LoVo (cell line): ENCODE results near the gene PERM1.
A peak's percentile ranks its signal among the peaks of the same experiment; 100 is the strongest.
"Not testable (repeated sequence)": the region's sequence is repeated elsewhere in the genome, so short reads cannot be mapped to it uniquely, and the experiment has no call there.

Experiments
- DNase-seq: peaks from one replicate; pipeline ENCODE4 v3.0.0-alpha.2; 2016; ENCODE audit warnings: low spot score

Gene PERM1

DNA sequence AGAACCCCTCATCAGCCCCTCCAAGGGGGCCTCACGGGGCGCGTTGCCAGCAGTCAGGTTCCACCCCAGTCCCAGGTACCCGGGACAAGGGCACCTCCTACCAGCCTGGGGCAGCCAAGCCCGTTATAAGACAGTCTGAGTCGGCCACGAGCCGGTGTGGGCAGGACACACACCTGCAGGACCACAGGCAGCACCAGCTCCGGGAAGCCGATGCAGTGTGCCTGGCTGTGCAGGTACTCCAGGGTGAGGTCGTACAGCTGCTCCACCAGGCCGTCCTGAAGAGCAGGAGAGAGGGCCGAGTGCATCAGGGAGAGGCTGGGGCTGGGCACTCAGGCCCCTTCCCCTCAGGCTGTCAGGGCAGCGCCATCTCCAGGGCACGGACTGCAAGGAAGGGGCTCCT, 33.9 kb downstream of the PERM1 start:
- no peak for DNase-seq

GRCh38 chr1:946811-947210, 35.1 kb downstream of the PERM1 start:
- DNase-seq, result not testable (repeated sequence)

GRCh38 chr1:945688-946556, 36.0 kb downstream of the PERM1 start:
- no peak for DNase-seq

DNA sequence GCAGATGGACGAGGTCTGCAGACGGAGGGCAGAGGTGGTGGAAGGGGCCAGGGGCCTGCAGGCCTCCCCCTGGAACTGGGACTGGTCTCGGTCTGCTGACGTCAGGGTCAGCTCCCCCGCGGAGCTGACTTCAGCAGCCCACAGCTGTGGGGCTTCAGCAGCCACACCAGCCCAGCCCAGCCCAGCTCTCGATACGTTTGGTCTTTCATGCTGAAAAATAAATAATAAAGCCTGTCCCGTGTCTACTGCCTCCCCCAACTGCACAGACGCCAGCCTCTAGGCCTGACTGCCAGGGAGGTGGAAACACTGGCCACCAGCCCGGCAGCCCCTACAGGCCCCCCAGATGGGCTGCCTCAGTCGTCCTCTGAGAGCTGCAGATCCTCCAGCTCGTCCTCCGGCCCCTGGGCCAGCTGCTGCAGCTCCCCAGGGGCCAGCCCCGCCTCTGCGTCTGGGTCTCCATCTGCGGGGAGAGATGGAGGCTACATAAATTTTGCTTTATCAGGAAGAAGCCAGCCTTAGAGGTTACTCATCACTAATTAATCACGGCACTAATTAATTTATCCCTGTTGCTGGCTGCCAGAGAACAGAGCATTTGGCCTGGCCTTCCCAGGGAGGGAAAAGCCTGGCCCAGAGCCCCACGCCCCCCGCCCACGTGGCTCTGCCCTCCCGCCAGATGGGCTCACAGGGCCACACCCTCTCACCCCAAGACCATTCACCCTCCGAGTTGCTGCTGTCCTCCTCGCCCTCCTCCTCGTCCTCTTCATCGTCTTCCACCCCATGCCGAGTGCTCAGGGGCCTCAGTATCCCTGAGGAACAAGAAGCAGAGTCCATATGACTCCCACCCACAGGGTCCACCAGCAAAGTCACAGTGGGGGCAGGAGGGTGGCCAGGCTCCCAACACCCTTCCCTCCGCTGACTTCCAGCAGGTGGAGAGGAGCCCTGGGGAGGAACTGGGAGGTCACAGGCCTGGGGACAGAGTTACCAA, 37.3 kb downstream of the PERM1 start:
- no peak for DNase-seq

GRCh38 chr1:943545-944340, 38.1 kb downstream of the PERM1 start:
- no peak for DNase-seq

- DNase-seq, result no peak
Observed at GRCh38 chr1:942864-943533, 38.9 kb downstream of the PERM1 start.

DNA sequence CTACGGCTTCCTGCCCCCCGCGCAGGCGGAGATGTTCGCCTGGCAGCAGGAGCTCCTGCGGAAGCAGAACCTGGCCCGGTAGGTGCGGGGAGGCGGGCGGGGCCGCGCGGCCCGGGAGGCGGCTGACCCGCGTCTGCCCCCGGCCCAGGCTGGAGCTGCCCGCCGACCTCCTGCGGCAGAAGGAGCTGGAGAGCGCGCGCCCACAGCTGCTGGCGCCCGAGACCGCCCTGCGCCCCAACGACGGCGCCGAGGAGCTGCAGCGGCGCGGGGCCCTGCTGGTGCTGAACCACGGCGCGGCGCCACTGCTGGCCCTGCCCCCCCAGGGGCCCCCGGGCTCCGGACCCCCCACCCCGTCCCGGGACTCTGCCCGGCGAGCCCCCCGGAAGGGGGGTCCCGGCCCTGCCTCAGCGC, 39.5 kb downstream of the PERM1 start:
- DNase-seq, result no peak

- DNase-seq, result peak; percentile 44
Observed at GRCh38 chr1:941588-942383, 40.1 kb downstream of the PERM1 start.

DNA sequence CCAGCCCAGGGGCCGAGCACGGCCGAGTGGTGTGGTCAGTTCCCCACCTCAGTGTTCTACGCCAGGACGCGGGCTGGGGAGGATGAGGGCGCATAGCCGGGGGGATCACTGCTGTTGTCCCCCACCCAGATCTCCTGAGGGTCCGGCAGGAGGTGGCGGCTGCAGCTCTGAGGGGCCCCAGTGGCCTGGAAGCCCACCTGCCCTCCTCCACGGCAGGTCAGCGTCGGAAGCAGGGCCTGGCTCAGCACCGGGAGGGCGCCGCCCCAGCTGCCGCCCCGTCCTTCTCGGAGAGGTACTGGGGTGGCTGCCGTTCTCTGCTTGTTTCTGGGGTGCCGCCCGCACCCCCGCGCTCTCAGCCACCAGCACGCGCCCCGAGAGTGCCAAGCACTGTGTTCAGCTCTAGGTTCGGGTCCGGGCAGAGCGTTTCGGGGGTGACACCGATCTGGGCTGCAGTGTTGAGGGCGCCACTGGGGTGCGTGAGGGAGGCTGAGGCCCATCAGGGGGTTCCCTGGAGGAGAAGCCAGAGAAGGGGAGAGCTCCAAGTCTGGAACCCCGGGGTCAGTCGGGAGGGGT, 40.8 kb downstream of the PERM1 start:
- DNase-seq, result no peak

- DNase-seq, result peak; percentile 62
Observed at GRCh38 chr1:940107-941014, 41.5 kb downstream of the PERM1 start.

DNA sequence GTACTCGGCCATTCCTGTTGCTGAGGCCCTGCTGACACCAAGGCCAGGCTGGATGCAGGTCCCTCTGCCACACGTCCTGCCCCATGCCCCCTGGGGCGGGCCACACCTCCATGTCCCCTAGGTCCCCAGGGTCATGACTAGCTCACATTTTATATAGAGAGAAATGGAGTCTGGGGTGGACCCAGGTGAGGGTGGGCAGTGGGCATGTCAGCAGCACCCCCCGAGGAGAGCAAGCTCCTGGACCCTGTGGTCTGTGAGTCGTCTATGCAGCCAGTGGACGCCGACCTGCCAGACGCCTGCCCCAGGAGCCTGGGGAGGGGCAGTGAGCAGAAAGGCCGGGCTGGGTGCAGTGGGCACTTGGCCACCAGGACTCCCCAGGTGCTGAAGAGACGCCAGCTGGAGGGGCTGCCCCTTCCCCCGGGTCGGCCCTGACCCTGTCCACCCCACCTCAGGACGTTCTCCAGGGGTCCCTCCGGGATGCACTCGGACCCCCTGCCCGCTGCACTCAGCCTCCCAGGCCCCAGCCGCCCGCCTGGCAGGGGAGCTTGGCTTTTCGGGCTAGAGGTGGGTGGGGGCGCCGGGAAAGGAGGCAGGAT, 42.3 kb downstream of the PERM1 start:
- DNase-seq, result no peak

DNA sequence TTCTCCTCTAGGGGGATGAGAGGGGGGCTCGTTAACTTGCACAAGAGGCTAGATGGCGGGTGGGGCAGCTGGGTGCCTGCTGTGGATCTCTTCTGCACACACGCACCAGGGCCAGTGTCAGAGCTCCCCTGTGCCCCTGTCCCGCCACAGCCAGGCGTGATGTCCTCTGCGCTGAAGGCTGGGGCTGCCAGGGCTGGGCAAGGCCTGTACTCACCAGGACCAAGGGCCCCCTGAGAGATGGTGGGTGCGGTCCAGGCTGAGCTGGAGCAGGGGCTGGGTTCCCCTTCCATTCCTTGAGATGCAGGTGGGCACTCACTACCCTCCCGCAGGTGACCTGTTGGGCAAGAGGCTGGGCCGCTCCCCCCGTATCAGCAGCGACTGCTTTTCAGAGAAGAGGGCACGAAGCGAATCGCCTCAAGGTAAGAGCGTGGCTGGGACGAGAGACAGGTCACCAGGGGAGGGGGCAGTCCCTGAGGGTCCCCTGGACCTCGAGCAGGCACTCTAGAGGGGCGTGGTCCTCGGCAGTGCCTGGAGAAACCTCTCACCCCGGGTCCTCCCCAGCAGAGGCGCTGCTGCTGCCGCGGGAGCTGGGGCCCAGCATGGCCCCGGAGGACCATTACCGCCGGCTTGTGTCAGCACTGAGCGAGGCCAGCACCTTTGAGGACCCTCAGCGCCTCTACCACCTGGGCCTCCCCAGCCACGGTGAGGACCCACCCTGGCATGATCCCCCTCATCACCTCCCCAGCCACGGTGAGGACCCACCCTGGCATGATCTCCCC, 43.0 kb downstream of the PERM1 start:
- no peak for DNase-seq

DNA sequence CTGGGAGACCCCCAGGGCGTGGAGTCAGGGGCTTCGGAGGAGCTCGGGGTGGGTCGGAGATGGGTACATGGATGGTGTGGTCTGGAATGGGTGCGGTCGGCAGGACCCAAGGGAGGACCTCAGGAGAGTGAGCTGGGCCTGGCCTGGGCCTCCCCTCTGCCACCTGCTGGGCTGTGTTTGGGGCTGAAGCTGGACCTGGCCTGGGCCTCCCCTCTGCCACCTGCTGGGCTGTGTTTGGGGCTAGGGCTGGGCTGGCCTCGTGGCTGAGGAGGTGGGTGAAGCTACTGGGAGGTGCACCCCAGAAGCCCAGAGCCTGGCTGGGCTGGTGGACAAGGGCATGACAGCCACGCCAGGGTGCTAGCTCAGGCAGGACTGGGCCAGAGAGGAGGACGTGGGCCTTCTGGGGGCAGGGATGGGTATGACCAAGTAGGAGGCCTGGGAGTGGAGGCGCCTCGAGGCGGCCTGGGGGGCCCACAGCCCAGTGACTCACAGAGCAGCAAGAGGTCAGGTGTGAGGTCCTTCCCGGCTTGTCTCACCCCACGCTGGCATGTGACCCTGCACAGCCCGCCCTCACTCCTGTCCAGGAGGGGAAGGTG, 43.7 kb downstream of the PERM1 start:
- DNase-seq, result no peak

DNA sequence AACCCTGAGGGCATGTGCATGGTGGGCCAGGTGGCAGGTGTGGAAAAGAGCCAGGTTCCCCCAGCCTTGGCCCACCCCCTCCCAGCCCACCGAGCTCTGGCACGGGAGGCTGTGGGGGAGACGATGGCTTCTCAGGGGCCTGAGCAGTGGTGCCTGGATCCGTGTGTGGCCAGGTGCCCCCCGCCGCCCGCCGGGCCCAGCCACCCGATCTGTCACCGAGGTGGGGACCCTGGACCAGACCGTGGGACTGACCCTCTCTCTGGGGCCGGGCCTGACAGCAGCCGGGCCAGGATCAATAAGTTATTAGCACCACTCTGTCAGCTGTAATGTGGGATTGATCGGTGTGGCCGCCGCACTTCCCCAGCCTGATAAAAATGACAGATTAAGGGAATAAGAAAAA, 44.4 kb downstream of the PERM1 start:
- no peak for DNase-seq

- no peak for DNase-seq
Observed at GRCh38 chr1:936348-937264, 45.3 kb downstream of the PERM1 start.

- DNase-seq, result no peak
Observed at GRCh38 chr1:935751-936231, 46.1 kb downstream of the PERM1 start.
